Right lobe of liver (tissue), 6 donors: Measurements from ENCODE around the gene TUBA8. TPM values are rescaled to one million over a fixed set of nuclear protein-coding genes. Genes with fewer than 3 reads are reported as not detected.
"Not testable (repeated sequence)": the region's sequence is repeated elsewhere in the genome, so short reads cannot be mapped to it uniquely, and the experiment has no call there.

ENCODE experiments used
- ATAC-seq, 4 donors: fragments of 200-7000 bp; cut with Tn5 transposase; one replicate each; pipeline ENCODE4 v1.9.1; 2020; ENCODE audit warnings: mild to moderate bottlenecking in 4 of 4, moderate library complexity in 4 of 4
- DNase-seq, 3 donors: peaks; one replicate each; pipeline ENCODE4 v3.0.0-alpha.2; 2020
- H3K27ac ChIP-seq, 3 donors: fragments of 200-600 bp; one replicate each; pipeline ENCODE4 v1.8.0; 2022
- H3K27me3 ChIP-seq, 2 donors: fragments of 200-600 bp; one replicate each; pipeline ENCODE4 v1.8.0; 2022
- H3K36me3 ChIP-seq, 4 donors: fragments of 200-600 bp; sonication (generic) in 1 of 4; one replicate each; pipeline versions ENCODE4 v1.5.1 to v1.8.0; 2017 to 2022; ENCODE audit warnings: control low read depth in 1 of 4
- H3K4me1 ChIP-seq, 4 donors: fragments of 200-600 bp; sonication (generic) in 1 of 4; one replicate each; pipeline versions ENCODE4 v1.5.1 to v1.8.0; 2017 to 2022; ENCODE audit warnings: control low read depth in 1 of 4
- H3K4me3 ChIP-seq, 3 donors: fragments of 200-600 bp; one replicate each; pipeline ENCODE4 v1.8.0; 2022
- H3K9me3 ChIP-seq, 4 donors: fragments of 200-600 bp; sonication (generic) in 1 of 4; one replicate each; pipeline versions ENCODE4 v1.5.1 to v1.8.0; 2017 to 2022; ENCODE audit warnings: control low read depth in 1 of 4
- POLR2A ChIP-seq: fragments of 450-650 bp; IDR thresholded peaks from one replicate; pipeline ENCODE4 v1.6.1; 2017; ENCODE audit warnings: antibody characterized with exemption, mild to moderate bottlenecking
- WGBS: methylation state at CpG from one replicate; pipeline ENCODE4 v1.1.6; 2018; ENCODE audit warnings: low coverage, low lambda C conversion rate; ENCODE audit not compliant: insufficient coverage; ENCODE audit errors: missing lambda C conversion rate; 5-methylcytosine and 5-hydroxymethylcytosine counted together
- intact Hi-C, 2 donors: fragments of 100-400 bp; cut with DNase I; formaldehyde crosslinking; loops; one replicate each; pipeline versions ENCODE4 v1.11.2 to v1.14.1; 2022
- total RNA-seq, 6 experiments: library from RNA; depleted of rRNA in 2 of 6; stranded (reverse); fragments of >200 nt in 2 of 6; fragmentation: NEBNext Ultra II Directional in 3 of 6; extraction: Animal tissue kit (Norgen Biotek cat#: 25700) in 3 of 6; gene quantifications; one replicate each; pipeline versions ENCODE4 v1.1.0 to v1.2.4, GENCODE V29; 2016 to 2023
- TF ChIP-seq, protein P1 (sequence below), 4 donors: fragments of 200-600 bp in 3 of 4; fragments of 450-650 bp in 1 of 4; IDR thresholded peaks; one replicate each; pipeline versions ENCODE4 v1.5.1 to v1.8.0; 2016 to 2022; ENCODE audit warnings: antibody characterized with exemption in 4 of 4, mild to moderate bottlenecking in 2 of 4
- donor health status: DM: no; HTN: yes; CAD: no.
- donor health status: DM: no; HTN: no; CAD: no.
- donor health status: DM: no; HTN: no; CAD: no.
- donor health status: DM: no; HTN: yes; CAD: no.
- donor health status: DM: no; HTN: yes; CAD: no.

Gene TUBA8
- total RNA-seq, 6 experiments from 2014 or later: 0.58 to 4.8 (median 1.7) TPM

DNA sequence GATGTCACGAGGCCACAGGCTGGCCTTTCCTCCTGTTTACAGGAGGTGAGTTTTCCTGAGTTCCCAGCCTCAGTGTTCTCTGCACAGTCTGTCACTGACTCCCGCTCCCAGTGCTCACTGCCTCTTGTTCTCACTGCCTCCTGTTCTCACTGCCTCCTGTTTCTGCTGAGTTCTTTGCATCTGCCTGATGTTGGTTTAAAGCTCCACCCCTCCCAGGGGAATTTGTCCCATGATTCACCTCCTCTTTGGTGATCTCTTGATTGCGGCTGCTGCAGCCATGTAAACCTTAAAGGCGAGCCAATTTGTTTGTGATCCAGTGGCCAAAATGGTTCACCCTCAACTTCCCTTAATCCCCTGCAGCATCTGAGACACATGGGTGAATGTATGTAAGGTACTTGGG lies 6.0 kb upstream of the TUBA8 start:
- H3K36me3 ChIP-seq: no peaks in the 10 kb centered on the region
- peaks cover 0 to under 1% (median 0%) of the 10 kb centered on the region in 4 donors for H3K4me1 ChIP-seq
- WGBS: 87% methylated on average over 2 of the region's 4 CpGs
- H3K27me3 ChIP-seq: no peaks in the 10 kb centered on the region
- H3K4me3 ChIP-seq: no peak overlapping the region
- no peak overlapping the region for H3K27ac ChIP-seq
- TF ChIP-seq, protein P1, sequence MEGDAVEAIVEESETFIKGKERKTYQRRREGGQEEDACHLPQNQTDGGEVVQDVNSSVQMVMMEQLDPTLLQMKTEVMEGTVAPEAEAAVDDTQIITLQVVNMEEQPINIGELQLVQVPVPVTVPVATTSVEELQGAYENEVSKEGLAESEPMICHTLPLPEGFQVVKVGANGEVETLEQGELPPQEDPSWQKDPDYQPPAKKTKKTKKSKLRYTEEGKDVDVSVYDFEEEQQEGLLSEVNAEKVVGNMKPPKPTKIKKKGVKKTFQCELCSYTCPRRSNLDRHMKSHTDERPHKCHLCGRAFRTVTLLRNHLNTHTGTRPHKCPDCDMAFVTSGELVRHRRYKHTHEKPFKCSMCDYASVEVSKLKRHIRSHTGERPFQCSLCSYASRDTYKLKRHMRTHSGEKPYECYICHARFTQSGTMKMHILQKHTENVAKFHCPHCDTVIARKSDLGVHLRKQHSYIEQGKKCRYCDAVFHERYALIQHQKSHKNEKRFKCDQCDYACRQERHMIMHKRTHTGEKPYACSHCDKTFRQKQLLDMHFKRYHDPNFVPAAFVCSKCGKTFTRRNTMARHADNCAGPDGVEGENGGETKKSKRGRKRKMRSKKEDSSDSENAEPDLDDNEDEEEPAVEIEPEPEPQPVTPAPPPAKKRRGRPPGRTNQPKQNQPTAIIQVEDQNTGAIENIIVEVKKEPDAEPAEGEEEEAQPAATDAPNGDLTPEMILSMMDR (IDR thresholded peaks at IDR 0.05): no peak
- TF ChIP-seq POLR2A: no peak
- no peaks in the 10 kb centered on the region for H3K9me3 ChIP-seq
- DNase-seq (no peak), ATAC-seq (no peak)
- intact Hi-C loops: no loop called here

DNA sequence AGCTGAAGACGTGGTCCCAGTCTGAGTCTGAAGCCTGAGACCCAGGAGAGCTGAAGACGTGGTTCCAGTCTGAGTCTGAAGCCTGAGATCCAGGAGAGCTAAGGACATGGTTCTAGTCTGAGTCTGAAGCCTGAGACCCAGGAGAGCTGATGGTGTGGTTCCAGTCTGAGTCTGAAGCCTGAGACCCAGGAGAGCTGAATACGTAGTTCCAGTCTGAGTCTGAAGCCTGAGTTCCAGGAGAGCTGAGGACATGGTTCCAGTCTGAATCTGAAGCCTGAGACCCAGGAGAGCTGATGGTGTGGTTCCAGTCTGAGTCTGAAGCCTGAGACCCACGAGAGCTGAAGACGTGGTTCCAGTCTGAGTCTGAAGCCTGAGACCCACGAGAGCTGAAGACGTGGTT lies 4.6 kb upstream of the TUBA8 start:
- 75% methylated on average over 6 of the region's 7 CpGs for WGBS
- H3K36me3 ChIP-seq, intact Hi-C loops, H3K27me3 ChIP-seq, ATAC-seq, H3K4me3 ChIP-seq, DNase-seq, H3K9me3 ChIP-seq, H3K27ac ChIP-seq: not testable (repeated sequence)
- H3K4me1 ChIP-seq: peaks cover 0 to 13% (median 0%) of the 10 kb centered on the region in 4 donors

DNA sequence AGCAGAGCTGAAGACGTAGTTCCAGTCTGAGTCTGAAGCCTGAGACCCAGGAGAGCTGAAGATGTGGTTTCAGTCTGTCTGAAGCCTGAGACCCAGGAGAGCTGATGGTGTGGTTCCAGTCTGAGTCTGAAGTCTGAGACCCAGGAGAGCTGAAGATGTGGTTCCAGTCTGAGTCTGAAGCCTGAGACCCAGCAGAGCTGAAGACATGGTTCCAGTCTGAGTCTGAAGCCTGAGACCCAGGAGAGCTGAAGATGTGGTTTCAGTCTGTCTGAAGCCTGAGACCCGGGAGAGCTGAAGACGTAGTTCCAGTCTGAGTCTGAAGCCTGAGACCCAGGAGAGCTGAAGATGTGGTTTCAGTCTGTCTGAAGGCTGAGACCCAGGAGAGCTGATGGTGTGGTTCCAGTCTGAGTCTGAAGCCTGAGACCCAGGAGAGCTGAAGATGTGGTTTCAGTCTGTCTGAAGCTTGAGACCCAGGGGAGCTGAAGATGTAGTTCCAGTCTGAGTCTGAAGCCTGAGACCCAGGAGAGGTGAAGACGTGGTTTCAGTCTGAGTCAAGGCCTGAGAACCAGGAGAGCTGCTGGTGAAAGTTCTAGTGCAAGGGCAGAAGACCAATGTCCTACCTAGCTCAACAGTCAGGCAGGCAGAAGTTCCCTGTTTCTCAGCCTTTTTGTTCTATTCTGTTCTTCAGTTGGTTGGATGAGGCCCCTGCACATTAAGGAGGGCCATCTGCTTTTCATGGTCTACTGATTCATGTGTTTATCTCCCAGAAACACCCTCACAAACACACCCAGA lies 3.9 kb upstream of the TUBA8 start:
- H3K9me3 ChIP-seq, H3K27me3 ChIP-seq, H3K36me3 ChIP-seq, H3K4me3 ChIP-seq, intact Hi-C loops, ATAC-seq, DNase-seq, H3K27ac ChIP-seq: not testable (repeated sequence)
- peaks cover 0 to 13% (median 0%) of the 10 kb centered on the region in 4 donors for H3K4me1 ChIP-seq
- 80% methylated on average over 2 of the region's 4 CpGs for WGBS

DNA sequence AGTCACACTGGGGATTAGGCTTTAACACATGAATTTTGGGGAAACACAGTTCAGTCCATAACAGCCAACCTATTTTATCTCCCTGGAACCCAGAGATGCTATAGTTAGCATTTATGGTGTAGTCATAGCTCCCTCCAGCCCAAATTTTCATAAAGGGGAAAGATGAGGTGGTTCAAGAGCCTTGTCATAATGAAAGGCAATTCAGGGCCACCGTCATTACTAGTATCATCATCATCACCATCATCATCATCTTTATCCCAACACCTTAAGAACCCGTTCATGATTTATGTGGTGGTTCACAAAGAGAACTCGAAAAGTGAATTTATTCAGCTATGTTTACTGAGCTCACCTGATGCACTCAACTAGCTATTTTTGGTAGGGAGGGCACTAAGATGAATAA lies 2.4 kb upstream of the TUBA8 start:
- intact Hi-C loops: no loop called here
- Histone ChIP-seq H3K4me3 (no peak overlapping the region), H3K4me1 (peaks cover 0 to 13% (median 0%) of the 10 kb centered on the region in 4 donors), H3K9me3 (no peaks in the 10 kb centered on the region), H3K36me3 (no peaks in the 10 kb centered on the region), H3K27me3 (no peaks in the 10 kb centered on the region), H3K27ac (no peak overlapping the region)
- DNase-seq (no peak), ATAC-seq (no peak)
- TF ChIP-seq POLR2A: no peak
- TF ChIP-seq, protein P1 (IDR thresholded peaks at IDR 0.05): no peak
- WGBS: 92% methylated on average over 3 of the region's 3 CpGs

DNA sequence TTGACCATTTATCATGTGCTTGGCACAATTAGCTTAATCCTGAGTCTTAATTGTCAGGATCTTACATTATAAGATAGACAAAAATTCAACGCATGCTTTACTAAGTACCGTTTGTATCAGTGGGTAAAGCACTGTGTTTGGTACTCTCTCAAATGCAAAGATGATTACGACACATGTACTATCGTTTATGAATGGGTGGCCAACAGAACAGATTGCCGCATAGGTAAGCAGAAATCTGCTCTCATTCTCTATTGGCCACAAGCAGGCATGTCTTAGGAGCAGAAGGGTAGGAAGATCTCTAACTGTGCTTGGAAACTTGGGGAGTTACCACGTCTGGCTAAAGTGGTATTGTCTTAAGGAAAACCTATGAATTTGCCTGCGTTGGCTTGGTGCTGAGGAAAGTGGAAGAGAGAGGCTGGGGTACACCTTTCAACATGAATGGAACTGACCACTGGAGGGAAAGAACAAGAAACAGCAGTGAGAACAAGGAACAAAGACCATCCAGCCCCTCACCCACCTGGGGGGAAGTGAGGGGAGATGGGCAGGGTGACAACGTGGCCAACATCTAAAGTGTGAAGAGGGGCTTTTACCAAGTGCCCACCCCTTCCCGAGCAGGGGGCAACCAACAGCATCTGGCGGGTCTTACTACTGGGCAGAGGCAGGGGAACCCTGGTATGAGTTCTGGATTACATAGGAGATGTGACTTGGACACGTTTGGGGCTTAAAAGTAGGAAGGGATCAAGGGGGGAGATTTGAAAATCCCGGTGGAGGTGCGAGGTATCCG lies 1.0 kb upstream of the TUBA8 start:
- WGBS: 51% methylated on average over 11 of the region's 14 CpGs
- no peaks in the 10 kb centered on the region for H3K36me3 ChIP-seq
- no peak overlapping the region for H3K27ac ChIP-seq
- TF ChIP-seq, protein P1 (IDR thresholded peaks at IDR 0.05): no peak
- no peak for TF ChIP-seq POLR2A
- peaks cover 0 to 13% (median 0%) of the 10 kb centered on the region in 4 donors for H3K4me1 ChIP-seq
- intact Hi-C loops: no loop called here
- ATAC-seq: peak in 1 of 4 donors; percentile 7
- no peaks in the 10 kb centered on the region for H3K9me3 ChIP-seq
- H3K4me3 ChIP-seq: peak overlapping the region in 2 of 3 donors; percentile 47 to 59
- H3K27me3 ChIP-seq: no peaks in the 10 kb centered on the region
- DNase-seq: no peak
